GM23248 (cell line): ENCODE data around the gene LYPD3. TPM values are rescaled to one million over a fixed set of nuclear protein-coding genes. Genes with fewer than 3 reads are reported as not detected.

Experiments used
- DNase-seq: peaks from one replicate; pipeline ENCODE4 v3.0.0-alpha.2; 2015
- H2AFZ ChIP-seq: fragments of 200-600 bp; sonication (generic); 2 replicates; pipeline ENCODE4 v1.6.1; 2016; ENCODE audit warnings: antibody characterized with exemption
- H3F3A ChIP-seq: fragments of 200-600 bp; sonication (generic); 2 replicates; pipeline ENCODE4 v1.6.1; 2016; ENCODE audit warnings: mild to moderate bottlenecking, antibody characterized with exemption, mixed run types; ENCODE audit not compliant: insufficient read depth
- H3K27ac ChIP-seq: fragments of 200-600 bp; sonication (generic); 2 replicates; pipeline ENCODE4 v1.5.1; 2016; ENCODE audit warnings: mild to moderate bottlenecking
- H3K27me3 ChIP-seq: fragments of 200-600 bp; sonication (generic); replicated peaks from 2 replicates; pipeline ENCODE4 v1.6.1; 2016; ENCODE audit warnings: mild to moderate bottlenecking; ENCODE audit not compliant: insufficient read depth
- H3K36me3 ChIP-seq: fragments of 200-600 bp; sonication (generic); 2 replicates; pipeline ENCODE4 v1.6.1; 2016; ENCODE audit warnings: low read depth, mild to moderate bottlenecking
- H3K4me1 ChIP-seq: fragments of 200-600 bp; sonication (generic); 2 replicates; pipeline ENCODE4 v1.6.1; 2016; ENCODE audit warnings: mild to moderate bottlenecking; ENCODE audit not compliant: insufficient read depth
- H3K4me2 ChIP-seq: fragments of 200-600 bp; sonication (generic); one replicate; pipeline ENCODE4 v1.6.1; 2016; ENCODE audit warnings: mild to moderate bottlenecking; ENCODE audit not compliant: unreplicated experiment
- H3K4me3 ChIP-seq: fragments of 200-600 bp; sonication (generic); 2 replicates; pipeline ENCODE4 v1.5.1; 2016; ENCODE audit warnings: mild to moderate bottlenecking
- H3K79me2 ChIP-seq: fragments of 200-600 bp; sonication (generic); 2 replicates; pipeline ENCODE4 v1.6.1; 2016; ENCODE audit warnings: mild to moderate bottlenecking; ENCODE audit not compliant: insufficient read depth
- H3K9ac ChIP-seq: fragments of 200-600 bp; sonication (generic); 2 replicates; pipeline ENCODE4 v1.6.1; 2016; ENCODE audit warnings: mild to moderate bottlenecking
- H3K9me2 ChIP-seq: fragments of 200-600 bp; sonication (generic); 2 replicates; pipeline ENCODE4 v1.6.1; 2016; ENCODE audit warnings: mixed run types, mild to moderate bottlenecking, moderate library complexity; ENCODE audit not compliant: insufficient read depth
- H3K9me3 ChIP-seq: fragments of 200-600 bp; sonication (generic); one replicate; pipeline ENCODE4 v1.6.1; 2017; ENCODE audit warnings: low read depth
- H4K20me1 ChIP-seq: fragments of 200-600 bp; sonication (generic); 2 replicates; pipeline ENCODE4 v1.6.0; 2016; ENCODE audit not compliant: insufficient read depth
- EZH2 ChIP-seq: fragments of 200-600 bp; sonication (generic); IDR thresholded peaks from 2 replicates; pipeline ENCODE4 v1.6.1; 2018; ENCODE audit warnings: antibody characterized with exemption, mild to moderate bottlenecking; ENCODE audit not compliant: insufficient read depth, poor library complexity, severe bottlenecking
- EZH2phosphoT487 ChIP-seq: fragments of 200-600 bp; sonication (generic); IDR thresholded peaks from 2 replicates; pipeline ENCODE4 v1.6.1; 2018; ENCODE audit warnings: antibody characterized with exemption, moderate library complexity, mild to moderate bottlenecking, low read depth; ENCODE audit not compliant: insufficient read depth
- WGBS, 2 experiments: methylation state at CpG; one replicate each; pipeline ENCODE4 v1.1.6; 2015 to 2017; ENCODE audit warnings: low lambda C conversion rate in 2 of 2, low coverage in 1 of 2; ENCODE audit errors: missing lambda C conversion rate in 2 of 2; 5-methylcytosine and 5-hydroxymethylcytosine counted together
- in situ Hi-C: fragments of 300-500 bp; cut with MboI; formaldehyde crosslinking; loops from 2 replicates; pipeline ENCODE4 v1.15.0; 2020
- polyA plus RNA-seq: library from polyadenylated mRNA; unstranded; fragments of >200 nt; fragmentation: Nextera tagmentation; extraction: Ambion mirVana; gene quantifications from 2 replicates; pipeline ENCODE4 v1.2.1, GENCODE V29; 2016
- total RNA-seq: library from RNA; depleted of rRNA; stranded (reverse); fragments of >200 nt; shearing (Covaris generic); gene quantifications from 2 replicates; pipeline ENCODE4 v1.2.3, GENCODE V29; 2014

Gene LYPD3
- total and polyA plus RNA-seq, 2 experiments from 2014 or later: 0.28 TPM; not detected in 1

DNA sequence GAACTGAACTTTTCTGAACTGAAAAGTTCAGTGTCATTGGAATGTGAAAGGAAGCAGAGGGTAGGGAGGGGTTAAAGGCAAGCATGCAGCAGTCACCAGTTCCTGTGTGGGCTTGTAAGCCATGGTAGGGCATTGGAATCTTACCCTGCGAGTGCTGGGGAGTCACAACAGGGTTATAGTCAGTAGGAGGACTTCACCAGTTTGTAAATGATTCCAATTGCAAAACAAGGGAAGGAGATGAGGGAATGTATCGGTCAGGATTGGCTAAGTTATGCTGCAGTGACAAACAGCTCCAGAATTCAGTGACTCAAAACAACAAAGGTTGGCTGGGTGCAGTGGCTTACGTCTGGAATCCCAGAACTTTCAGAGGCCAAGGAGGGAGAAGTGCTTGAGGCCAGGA is 12.8 kb downstream of the LYPD3 start:
- Histone ChIP-seq H4K20me1 (no peaks in the 10 kb centered on the region), H2AFZ (no peak overlapping the region), H3K27me3 (no peaks in the 10 kb centered on the region; the same call in 1 of the 2 replicates), H3K4me3 (no peak overlapping the region), H3K9me3 (no peaks in the 10 kb centered on the region), H3K4me1 (peaks cover 5% of the 10 kb centered on the region; the same call in 1 of the 2 replicates), H3K9ac (no peak overlapping the region), H3K36me3 (no peaks in the 10 kb centered on the region), H3K9me2 (no peaks in the 10 kb centered on the region), H3K27ac (no peak overlapping the region), H3K4me2 (no peak overlapping the region), H3F3A (no peaks in the 10 kb centered on the region), H3K79me2 (no peaks in the 10 kb centered on the region)
- in situ Hi-C loops: no loop called here
- no peak for DNase-seq
- TF ChIP-seq EZH2: no peak
- TF ChIP-seq EZH2phosphoT487: no peak
- 39 to 45% methylated on average over 3 of the region's 3 CpGs for WGBS, 2 experiments

DNA sequence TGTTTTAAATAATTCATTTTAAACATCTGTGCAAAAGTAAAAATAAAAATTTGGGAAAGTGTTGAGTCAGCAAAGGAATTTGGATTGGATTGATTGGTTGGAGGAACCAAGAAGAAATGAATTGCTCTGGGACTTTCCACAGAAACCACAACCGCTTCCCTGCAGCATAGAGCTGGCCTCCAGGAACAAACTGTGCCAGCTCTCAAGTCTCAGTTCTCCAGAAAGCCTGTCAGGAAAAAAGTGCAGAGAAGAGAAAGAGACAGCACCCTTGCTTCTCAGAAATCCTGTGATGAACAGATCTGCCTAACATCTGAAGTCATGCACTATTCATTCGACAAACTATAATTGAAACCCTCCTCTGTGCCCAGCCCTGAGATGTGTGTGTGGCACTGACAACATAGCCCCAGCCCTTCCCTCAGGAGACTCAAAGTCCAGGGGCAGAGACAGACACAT is 14.8 kb downstream of the LYPD3 start:
- WGBS, 2 experiments: 6 to 13% methylated on average over 2 of the region's 2 CpGs
- Histone ChIP-seq H3K4me1 (peaks cover 5% of the 10 kb centered on the region; the same call in 1 of the 2 replicates), H3K9me2 (no peaks in the 10 kb centered on the region), H3K79me2 (no peaks in the 10 kb centered on the region), H3F3A (no peaks in the 10 kb centered on the region), H3K27me3 (no peaks in the 10 kb centered on the region; the same call in 1 of the 2 replicates), H3K4me3 (no peak overlapping the region), H3K27ac (no peak overlapping the region), H4K20me1 (no peaks in the 10 kb centered on the region), H3K36me3 (no peaks in the 10 kb centered on the region), H3K9me3 (no peaks in the 10 kb centered on the region), H2AFZ (no peak overlapping the region; the same call in 1 of the 2 replicates), H3K9ac (no peak overlapping the region), H3K4me2 (no peak overlapping the region)
- in situ Hi-C loops: no loop called here
- DNase-seq: peak; percentile 66
- TF ChIP-seq EZH2 (no peak), EZH2phosphoT487 (no peak)

DNA sequence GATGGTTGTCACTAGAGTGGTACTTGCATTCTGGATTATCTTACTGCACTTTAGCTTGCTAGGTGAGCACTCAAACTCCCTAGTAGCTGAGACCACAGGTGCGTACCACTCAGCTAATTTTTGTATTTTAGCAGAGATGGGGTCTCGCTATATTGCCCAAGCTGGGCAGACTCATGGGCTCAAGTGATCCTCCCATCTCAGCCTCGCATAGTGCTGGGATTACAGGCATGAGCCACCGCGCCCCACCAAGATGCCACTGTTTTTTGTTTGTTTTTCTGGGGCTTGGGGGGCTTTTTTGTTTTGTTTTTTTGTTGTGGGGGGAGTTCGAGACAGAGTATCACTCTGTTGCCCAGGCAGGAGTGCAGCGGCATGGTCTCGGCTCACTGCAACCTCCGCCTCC is 17.8 kb downstream of the LYPD3 start:
- H2AFZ ChIP-seq: no peak overlapping the region
- H3F3A ChIP-seq: no peaks in the 10 kb centered on the region
- H4K20me1 ChIP-seq: no peaks in the 10 kb centered on the region
- in situ Hi-C loops: loop anchor here (5.0 kb wide), 1 partner anchor 70 kb away; no protein-coding TSS in a partner anchor
- no peak overlapping the region for H3K9ac ChIP-seq
- H3K79me2 ChIP-seq: no peaks in the 10 kb centered on the region
- DNase-seq: no peak
- WGBS, 2 experiments: 93 to 96% methylated on average over 9 of the region's 9 CpGs
- no peaks in the 10 kb centered on the region for H3K9me2 ChIP-seq
- no peak overlapping the region for H3K27ac ChIP-seq
- peaks cover 5% of the 10 kb centered on the region; the same call in 1 of the 2 replicates for H3K4me1 ChIP-seq
- no peaks in the 10 kb centered on the region for H3K9me3 ChIP-seq
- H3K4me2 ChIP-seq: no peak overlapping the region
- no peak for TF ChIP-seq EZH2
- TF ChIP-seq EZH2phosphoT487: no peak
- H3K27me3 ChIP-seq: no peaks in the 10 kb centered on the region
- H3K4me3 ChIP-seq: no peak overlapping the region
- no peaks in the 10 kb centered on the region for H3K36me3 ChIP-seq

DNA sequence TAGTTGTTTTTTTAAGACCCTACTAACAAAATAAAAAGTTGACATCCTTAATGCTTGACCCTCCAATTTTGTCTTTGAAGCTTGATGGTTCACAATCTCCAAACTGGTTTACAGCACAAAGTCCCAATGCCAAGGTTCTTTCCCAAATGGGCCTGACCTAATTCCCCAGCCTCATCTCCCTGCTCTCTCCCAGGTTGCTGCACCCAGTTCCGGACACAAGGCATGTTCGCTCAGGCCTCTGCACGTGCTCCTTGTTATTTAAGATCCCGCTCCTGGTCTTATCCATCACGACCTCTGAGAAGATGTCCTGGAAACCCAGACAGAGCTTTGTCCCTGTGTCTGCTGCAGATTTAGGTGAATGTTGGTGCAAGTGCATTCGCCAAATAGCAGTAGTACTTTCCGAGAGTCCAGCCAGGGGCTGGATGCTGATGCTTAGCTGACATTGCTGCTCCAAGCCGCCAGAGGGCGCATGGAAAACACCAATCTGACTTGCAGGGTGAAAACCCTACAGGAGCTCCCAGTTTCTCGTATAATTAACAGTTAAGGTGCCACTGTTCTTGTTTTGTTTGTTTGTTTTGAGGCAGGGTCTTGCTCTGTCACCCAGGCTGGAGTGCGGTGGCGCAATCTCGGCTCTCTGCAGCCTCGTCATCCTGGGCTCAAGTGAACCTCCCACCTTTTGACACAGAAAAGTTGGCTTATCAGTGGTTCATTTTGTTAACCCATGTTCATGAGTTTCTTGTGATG is 18.5 kb downstream of the LYPD3 start:
- Histone ChIP-seq H3K4me3 (no peak overlapping the region), H3K9ac (no peak overlapping the region), H4K20me1 (no peaks in the 10 kb centered on the region), H2AFZ (peak overlapping the region; percentile 34; the same call in 1 of the 2 replicates), H3F3A (peaks cover 2% of the 10 kb centered on the region; the same call in 1 of the 2 replicates), H3K27me3 (no peaks in the 10 kb centered on the region), H3K9me2 (no peaks in the 10 kb centered on the region), H3K4me1 (peaks cover 5% of the 10 kb centered on the region; the same call in 1 of the 2 replicates), H3K4me2 (no peak overlapping the region), H3K27ac (no peak overlapping the region), H3K9me3 (no peaks in the 10 kb centered on the region), H3K79me2 (no peaks in the 10 kb centered on the region), H3K36me3 (no peaks in the 10 kb centered on the region)
- no peak for TF ChIP-seq EZH2phosphoT487
- TF ChIP-seq EZH2: no peak
- in situ Hi-C loops: loop anchor here (5.0 kb wide), 1 partner anchor 70 kb away; no protein-coding TSS in a partner anchor
- 24 to 27% methylated on average over 14 of the region's 14 CpGs for WGBS, 2 experiments
- peak; percentile 79 for DNase-seq
